ENCODE results near the gene IFT52.

DNA sequence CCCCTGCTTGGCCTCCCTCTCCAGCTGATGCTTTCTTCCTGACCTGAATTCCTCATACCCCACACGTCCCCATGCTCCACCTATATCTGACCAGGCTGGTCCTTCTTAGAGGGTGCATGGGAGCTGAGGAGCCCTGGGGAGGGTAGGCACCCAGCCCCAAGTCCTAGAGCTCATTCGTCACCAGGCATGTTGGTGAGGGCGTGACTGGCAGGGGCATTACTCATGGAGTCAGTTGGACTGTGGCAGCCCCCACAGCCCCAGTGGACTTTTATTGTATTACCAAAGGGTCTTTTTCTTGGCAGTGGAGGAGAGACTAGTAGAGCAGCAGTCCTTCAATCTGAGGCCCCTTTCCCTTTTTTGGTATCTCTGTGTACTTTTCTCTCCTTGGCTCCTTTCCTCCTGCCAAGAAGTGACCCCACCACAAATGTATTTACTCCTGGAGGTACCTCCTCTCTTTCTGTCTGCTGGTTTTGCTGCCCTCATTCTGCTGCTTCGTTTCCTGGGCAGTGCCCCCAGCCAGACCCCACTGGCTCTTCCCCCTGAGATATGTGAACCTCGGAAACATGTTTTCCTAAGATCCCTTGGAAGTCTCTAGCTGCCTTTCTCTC, 42.4 kb upstream of the IFT52 start:
- TF ChIP-seq POLR2AphosphoS5 (IDR thresholded peaks at IDR 0.05; ENCODE audit: low read depth, low read length), result no peak
- TF ChIP-seq POLR2A (IDR thresholded peaks at IDR 0.05; ENCODE audit: low read depth, low read length), result no peak

All from GM12892 (cell line).